ENCODE results near the gene KRT33B. TPM values are rescaled to one million over a fixed set of nuclear protein-coding genes. Genes with fewer than 3 reads are reported as not detected.

KRT33B gene
- total RNA-seq, 1 donor from 2014 or later: 0.61 TPM

GRCh38 chr17:41407226-41407625 is 37.6 kb upstream of the KRT33B start:
- no peaks in the 10 kb centered on the region for H3K9me3 Mint-ChIP-seq (ENCODE audit: unreplicated experiment)
- TF ChIP-seq CTCF (IDR thresholded peaks at IDR 0.05; ENCODE audit: partially characterized antibody, unreplicated experiment): no peak
- H3K27ac Mint-ChIP-seq (ENCODE audit: unreplicated experiment): no peak overlapping the region
- no peaks in the 10 kb centered on the region for H3K4me1 Mint-ChIP-seq (ENCODE audit: low read depth, unreplicated experiment)
- no peak for DNase-seq
- no peaks in the 10 kb centered on the region for H3K36me3 Mint-ChIP-seq (ENCODE audit: unreplicated experiment)
- peaks cover 2% of the 10 kb centered on the region for H3K27me3 Mint-ChIP-seq (ENCODE audit: unreplicated experiment)
- no peak overlapping the region for H3K4me3 Mint-ChIP-seq (ENCODE audit: unreplicated experiment)

- H3K9me3 Mint-ChIP-seq (ENCODE audit: unreplicated experiment): no peaks in the 10 kb centered on the region
- H3K27me3 Mint-ChIP-seq (ENCODE audit: unreplicated experiment): peaks cover 2% of the 10 kb centered on the region
- no peak overlapping the region for H3K4me3 Mint-ChIP-seq (ENCODE audit: unreplicated experiment)
- no peak for TF ChIP-seq CTCF (IDR thresholded peaks at IDR 0.05; ENCODE audit: partially characterized antibody, unreplicated experiment)
- H3K36me3 Mint-ChIP-seq (ENCODE audit: unreplicated experiment): no peaks in the 10 kb centered on the region
- DNase-seq: no peak
- no peak overlapping the region for H3K27ac Mint-ChIP-seq (ENCODE audit: unreplicated experiment)
- H3K4me1 Mint-ChIP-seq (ENCODE audit: low read depth, unreplicated experiment): no peaks in the 10 kb centered on the region
These were observed 36.6 kb upstream of the KRT33B start for GRCh38 chr17:41406205-41406604.

- DNase-seq: no peak
- H3K36me3 Mint-ChIP-seq (ENCODE audit: unreplicated experiment): no peaks in the 10 kb centered on the region
- peaks cover 1% of the 10 kb centered on the region for H3K4me1 Mint-ChIP-seq (ENCODE audit: low read depth, unreplicated experiment)
- H3K27me3 Mint-ChIP-seq (ENCODE audit: unreplicated experiment): no peaks in the 10 kb centered on the region
- no peak overlapping the region for H3K27ac Mint-ChIP-seq (ENCODE audit: unreplicated experiment)
- H3K9me3 Mint-ChIP-seq (ENCODE audit: unreplicated experiment): no peaks in the 10 kb centered on the region
- H3K4me3 Mint-ChIP-seq (ENCODE audit: unreplicated experiment): no peak overlapping the region
- no peak for TF ChIP-seq CTCF (IDR thresholded peaks at IDR 0.05; ENCODE audit: partially characterized antibody, unreplicated experiment)
These were observed 34.5 kb upstream of the KRT33B start for GRCh38 chr17:41404024-41404671.

- H3K4me3 Mint-ChIP-seq (ENCODE audit: unreplicated experiment): no peak overlapping the region
- TF ChIP-seq CTCF (IDR thresholded peaks at IDR 0.05; ENCODE audit: partially characterized antibody, unreplicated experiment): no peak
- DNase-seq: no peak
- H3K27ac Mint-ChIP-seq (ENCODE audit: unreplicated experiment): no peak overlapping the region
- H3K36me3 Mint-ChIP-seq (ENCODE audit: unreplicated experiment): no peaks in the 10 kb centered on the region
- no peaks in the 10 kb centered on the region for H3K27me3 Mint-ChIP-seq (ENCODE audit: unreplicated experiment)
- peaks cover 1% of the 10 kb centered on the region for H3K4me1 Mint-ChIP-seq (ENCODE audit: low read depth, unreplicated experiment)
- H3K9me3 Mint-ChIP-seq (ENCODE audit: unreplicated experiment): no peaks in the 10 kb centered on the region
These were observed 33.9 kb upstream of the KRT33B start for GRCh38 chr17:41403404-41404023.

- TF ChIP-seq CTCF (IDR thresholded peaks at IDR 0.05; ENCODE audit: partially characterized antibody, unreplicated experiment): no peak
- Mint-ChIP-seq H3K36me3 (ENCODE audit: unreplicated experiment) (no peaks in the 10 kb centered on the region), H3K27ac (ENCODE audit: unreplicated experiment) (no peak overlapping the region), H3K4me1 (ENCODE audit: low read depth, unreplicated experiment) (peaks cover 1% of the 10 kb centered on the region), H3K4me3 (ENCODE audit: unreplicated experiment) (no peak overlapping the region), H3K27me3 (ENCODE audit: unreplicated experiment) (no peaks in the 10 kb centered on the region), H3K9me3 (ENCODE audit: unreplicated experiment) (no peaks in the 10 kb centered on the region)
- no peak for DNase-seq
These were observed 32.5 kb upstream of the KRT33B start for GRCh38 chr17:41402161-41402560.
